DMS53 treated with DMSO at 0.1 percent for 48 hours (cell line): ENCODE results near the gene CUZD1.

Experiments
- DNase-seq: peaks from one replicate; lab custom pipeline; 2025; ENCODE audit not compliant: unreplicated experiment; lab: John Stamatoyannopoulos, UW

The CUZD1 gene

GRCh38 chr10:122855745-122856144 lies 10.1 kb upstream of the CUZD1 start:
- DNase-seq: no peak

- DNase-seq: no peak
These were observed 9.0 kb upstream of the CUZD1 start for GRCh38 chr10:122854648-122855047.

GRCh38 chr10:122853665-122854313 lies 8.1 kb upstream of the CUZD1 start:
- DNase-seq: no peak

GRCh38 chr10:122852261-122852660 lies 6.6 kb upstream of the CUZD1 start:
- DNase-seq: no peak

- DNase-seq: no peak
These were observed 5.3 kb upstream of the CUZD1 start for GRCh38 chr10:122850705-122851640.

- DNase-seq: peak; percentile 28
These were observed 4.4 kb upstream of the CUZD1 start for GRCh38 chr10:122849900-122850605.

GRCh38 chr10:122849090-122849489 lies 3.4 kb upstream of the CUZD1 start:
- DNase-seq: no peak

- peak; percentile 84 for DNase-seq
These were observed 2.3 kb upstream of the CUZD1 start for GRCh38 chr10:122847782-122848604.

GRCh38 chr10:122844146-122844545 lies 1.5 kb downstream of the CUZD1 start:
- no peak for DNase-seq

GRCh38 chr10:122841569-122841968 lies 4.1 kb downstream of the CUZD1 start:
- no peak for DNase-seq

- DNase-seq: no peak
These were observed 6.2 kb downstream of the CUZD1 start for GRCh38 chr10:122839505-122839904.

GRCh38 chr10:122838880-122839279 lies 6.8 kb downstream of the CUZD1 start:
- no peak for DNase-seq

- no peak for DNase-seq
These were observed 9.7 kb downstream of the CUZD1 start for GRCh38 chr10:122835908-122836307.

GRCh38 chr10:122830965-122831353 lies 14.7 kb downstream of the CUZD1 start:
- DNase-seq: no peak

- DNase-seq: no peak
These were observed 15.2 kb downstream of the CUZD1 start for GRCh38 chr10:122830273-122830964.

GRCh38 chr10:122829454-122829853 lies 16.2 kb downstream of the CUZD1 start:
- no peak for DNase-seq

GRCh38 chr10:122828716-122829255 lies 16.9 kb downstream of the CUZD1 start:
- no peak for DNase-seq

GRCh38 chr10:122827302-122827701 lies 18.4 kb downstream of the CUZD1 start:
- DNase-seq: no peak

GRCh38 chr10:122822973-122823690 lies 22.5 kb downstream of the CUZD1 start:
- no peak for DNase-seq
